Common myeloid progenitor, CD34-positive (primary cell): ENCODE data around the gene PCK1.

Source experiments
- CTCF ChIA-PET: fragments of 350-600 bp; sonication (Branson Sonifier 250); formaldehyde crosslinking; loops from one replicate; lab custom pipeline; 2021; ENCODE audit warnings: antibody characterized with exemption; lab: Charles Lee
- POLR2A ChIA-PET: fragments of 350-600 bp; sonication (Branson Sonifier 250); formaldehyde crosslinking; loops from one replicate; lab custom pipeline; 2021; ENCODE audit warnings: antibody characterized with exemption; lab: Charles Lee
- DNase-seq, 3 donors: peaks; one replicate each; pipeline versions ENCODE4 v3.0.0 to v3.0.0-alpha.2; 2013
- H3K27ac ChIP-seq, 2 experiments: 1 replicate in 1 of 2; 2 replicates in 1 of 2; pipeline ENCODE4 v1.7.0; 2013; ENCODE audit warnings: inconsistent platforms in 2 of 2, low read length in 2 of 2, mild to moderate bottlenecking in 2 of 2, low read depth in 1 of 2, moderate library complexity in 1 of 2; ENCODE audit not compliant: severe bottlenecking in 2 of 2, insufficient read depth in 1 of 2, poor library complexity in 1 of 2
- H3K27me3 ChIP-seq, 5 experiments: replicated peaks in 2 of 5; 1 replicate in 3 of 5; 2 replicates in 2 of 5; pipeline versions ENCODE4 v1.6.1 to v1.7.0; 2013; ENCODE audit warnings: low read length in 4 of 5, mild to moderate bottlenecking in 2 of 5, moderate library complexity in 2 of 5, inconsistent platforms in 1 of 5; ENCODE audit not compliant: insufficient read depth in 5 of 5, control insufficient read depth in 4 of 5
- H3K36me3 ChIP-seq, 4 experiments: 1 replicate in 2 of 4; 2 replicates in 2 of 4; pipeline versions ENCODE4 v1.6.1 to v1.7.0; 2013; ENCODE audit warnings: low read length in 3 of 4, control low read depth in 1 of 4, mild to moderate bottlenecking in 1 of 4; ENCODE audit not compliant: control insufficient read depth in 4 of 4, insufficient read depth in 4 of 4
- H3K4me1 ChIP-seq, 4 experiments: 1 replicate in 3 of 4; 2 replicates in 1 of 4; pipeline versions ENCODE4 v1.6.1 to v1.7.1; 2013; ENCODE audit warnings: low read length in 3 of 4, mild to moderate bottlenecking in 3 of 4, control low read depth in 1 of 4, inconsistent platforms in 1 of 4, moderate library complexity in 1 of 4; ENCODE audit not compliant: control insufficient read depth in 4 of 4, insufficient read depth in 4 of 4; ENCODE audit errors: control extremely low read depth in 1 of 4
- H3K4me3 ChIP-seq, 7 experiments: 1 replicate in 4 of 7; 2 replicates in 3 of 7; pipeline versions ENCODE4 v1.5.1 to v1.7.0; 2013; ENCODE audit warnings: mild to moderate bottlenecking in 7 of 7, low read length in 6 of 7, moderate library complexity in 6 of 7, inconsistent platforms in 2 of 7, low read depth in 2 of 7, control low read depth in 1 of 7; ENCODE audit not compliant: insufficient read depth in 4 of 7, control insufficient read depth in 1 of 7; ENCODE audit errors: extremely low read depth in 1 of 7
- H3K9me3 ChIP-seq, 5 experiments: 1 replicate in 4 of 5; 2 replicates in 1 of 5; pipeline versions ENCODE4 v1.6.1 to v1.7.1; 2013; ENCODE audit warnings: low read length in 4 of 5, mild to moderate bottlenecking in 2 of 5, inconsistent platforms in 1 of 5, low read depth in 1 of 5, moderate library complexity in 1 of 5; ENCODE audit not compliant: control insufficient read depth in 4 of 5, insufficient read depth in 2 of 5; ENCODE audit errors: control extremely low read depth in 1 of 5
- WGBS: methylation state at CpG from one replicate; pipeline ENCODE4 v1.1.5; 2013; ENCODE audit not compliant: insufficient coverage; 5-methylcytosine and 5-hydroxymethylcytosine counted together

PCK1 gene

GRCh38 chr20:57527728-57528127, 33.2 kb upstream of the PCK1 start:
- H3K36me3 ChIP-seq = no peaks in the 10 kb centered on the region
- H3K9me3 ChIP-seq = no peaks in the 10 kb centered on the region
- CTCF ChIA-PET = interaction anchor here (1.4 kb wide), 1 partner anchor 10 kb away, joined by 8 read pairs; no protein-coding TSS in a partner anchor
- no peak overlapping the region for H3K4me3 ChIP-seq
- no peak for DNase-seq
- no peak overlapping the region for H3K27ac ChIP-seq
- peaks cover 0 to 2% (median 0%) of the 10 kb centered on the region in 5 experiments for H3K27me3 ChIP-seq
- POLR2A ChIA-PET = no interaction called here
- H3K4me1 ChIP-seq = no peaks in the 10 kb centered on the region
- WGBS = 100% methylated on average over 1 of the region's 6 CpGs

GRCh38 chr20:57528148-57528547, 32.8 kb upstream of the PCK1 start:
- WGBS = no CpG with 5 or more reads among the region's 4 CpGs
- H3K9me3 ChIP-seq = peaks cover 0 to 2% (median 0%) of the 10 kb centered on the region in 5 experiments
- no peak overlapping the region for H3K4me3 ChIP-seq
- H3K4me1 ChIP-seq = no peaks in the 10 kb centered on the region
- no peak overlapping the region for H3K27ac ChIP-seq
- H3K27me3 ChIP-seq = peaks cover 0 to 3% (median 0%) of the 10 kb centered on the region in 5 experiments
- POLR2A ChIA-PET = no interaction called here
- no peak for DNase-seq
- H3K36me3 ChIP-seq = no peaks in the 10 kb centered on the region
- CTCF ChIA-PET = interaction anchor here (1.4 kb wide), 1 partner anchor 9 kb away, joined by 8 read pairs; no protein-coding TSS in a partner anchor

- H3K27me3 ChIP-seq = peaks cover 0 to 5% (median 0%) of the 10 kb centered on the region in 5 experiments
- H3K9me3 ChIP-seq = peaks cover 0 to 2% (median 0%) of the 10 kb centered on the region in 5 experiments
- no peaks in the 10 kb centered on the region for H3K4me1 ChIP-seq
- H3K27ac ChIP-seq = no peak overlapping the region
- no peak overlapping the region for H3K4me3 ChIP-seq
- WGBS = 98% methylated on average over 5 of the region's 8 CpGs
- no peak for DNase-seq
- CTCF ChIA-PET = no interaction called here
- no peaks in the 10 kb centered on the region for H3K36me3 ChIP-seq
- POLR2A ChIA-PET = no interaction called here
Measured at GRCh38 chr20:57529160-57529585, 31.7 kb upstream of the PCK1 start.

- POLR2A ChIA-PET = no interaction called here
- Histone ChIP-seq H3K36me3 (no peaks in the 10 kb centered on the region), H3K27ac (no peak overlapping the region), H3K4me1 (no peaks in the 10 kb centered on the region), H3K9me3 (peaks cover 0 to 2% (median 0%) of the 10 kb centered on the region in 5 experiments), H3K4me3 (no peak overlapping the region), H3K27me3 (peaks cover 0 to 7% (median 0%) of the 10 kb centered on the region in 5 experiments)
- 88% methylated on average over 1 of the region's 3 CpGs for WGBS
- no peak for DNase-seq
- CTCF ChIA-PET = interaction anchor here (0.9 kb wide), 1 partner anchor 14 kb away, joined by 3 read pairs; no protein-coding TSS in a partner anchor
Measured at GRCh38 chr20:57529810-57530209, 31.1 kb upstream of the PCK1 start.

GRCh38 chr20:57530327-57530981, 30.5 kb upstream of the PCK1 start:
- no peak overlapping the region for H3K4me3 ChIP-seq
- no peak overlapping the region for H3K27ac ChIP-seq
- H3K9me3 ChIP-seq = peaks cover 0 to 2% (median 0%) of the 10 kb centered on the region in 5 experiments
- H3K27me3 ChIP-seq = peaks cover 0 to 12% (median 2%) of the 10 kb centered on the region in 5 experiments
- POLR2A ChIA-PET = no interaction called here
- no peak for DNase-seq
- H3K36me3 ChIP-seq = no peaks in the 10 kb centered on the region
- no peaks in the 10 kb centered on the region for H3K4me1 ChIP-seq
- WGBS = 81% methylated on average over 2 of the region's 4 CpGs
- CTCF ChIA-PET = interaction anchor here (0.9 kb wide), 1 partner anchor 14 kb away, joined by 3 read pairs; no protein-coding TSS in a partner anchor

- Histone ChIP-seq H3K27me3 (peaks cover 2 to 18% (median 4%) of the 10 kb centered on the region in 5 experiments), H3K4me1 (no peaks in the 10 kb centered on the region), H3K4me3 (no peak overlapping the region), H3K9me3 (peaks cover 0 to 6% (median 2%) of the 10 kb centered on the region in 5 experiments), H3K36me3 (no peaks in the 10 kb centered on the region), H3K27ac (no peak overlapping the region)
- POLR2A ChIA-PET = interaction anchor here (0.6 kb wide), 1 partner anchor 27 kb away, joined by 3 read pairs; no protein-coding TSS in a partner anchor
- CTCF ChIA-PET = interaction anchor here (1.0 to 1.4 kb wide), 4 partner anchors 11 to 21 kb away, joined by 3 to 4 read pairs (median 3); no protein-coding TSS in a partner anchor
- no CpG with 5 or more reads among the region's 2 CpGs for WGBS
- DNase-seq = no peak
Measured at GRCh38 chr20:57532104-57532503, 28.8 kb upstream of the PCK1 start.

- Histone ChIP-seq H3K4me1 (no peaks in the 10 kb centered on the region), H3K27ac (no peak overlapping the region), H3K27me3 (peaks cover 2 to 28% (median 9%) of the 10 kb centered on the region in 5 experiments), H3K4me3 (no peak overlapping the region), H3K9me3 (peaks cover 0 to 16% (median 2%) of the 10 kb centered on the region in 5 experiments), H3K36me3 (no peaks in the 10 kb centered on the region)
- ChIA-PET POLR2A (interaction anchor here (1.0 kb wide), 1 partner anchor 15 kb away, joined by 4 read pairs; no protein-coding TSS in a partner anchor), CTCF (no interaction called here)
- 86% methylated on average over 5 of the region's 5 CpGs for WGBS
- DNase-seq = no peak
Measured at GRCh38 chr20:57535297-57535696, 25.6 kb upstream of the PCK1 start.
